ACHN (cell line): Measurements from ENCODE around the gene HSD3B1.

ENCODE experiments used
- DNase-seq: peaks from one replicate; pipeline ENCODE4 v3.0.0-alpha.2; 2015
- in situ Hi-C: cut with HindIII; loops from 2 replicates; pipeline ENCODE4 v1.10.0; 2017; ENCODE audit warnings: low sequenced_read_pairs, low pct_ligation_motif_present, low pct_unique_long_range_greater_than_20kb

HSD3B1 gene

GRCh38 chr1:119506941-119507340 lies at the start of gene HSD3B1:
Gene HSD3B1 (plus strand): TSS chr1:119507210. CDS start chr1:119507477, 267 bp downstream.
- no peak for DNase-seq
- in situ Hi-C loops = no loop called here

DNA sequence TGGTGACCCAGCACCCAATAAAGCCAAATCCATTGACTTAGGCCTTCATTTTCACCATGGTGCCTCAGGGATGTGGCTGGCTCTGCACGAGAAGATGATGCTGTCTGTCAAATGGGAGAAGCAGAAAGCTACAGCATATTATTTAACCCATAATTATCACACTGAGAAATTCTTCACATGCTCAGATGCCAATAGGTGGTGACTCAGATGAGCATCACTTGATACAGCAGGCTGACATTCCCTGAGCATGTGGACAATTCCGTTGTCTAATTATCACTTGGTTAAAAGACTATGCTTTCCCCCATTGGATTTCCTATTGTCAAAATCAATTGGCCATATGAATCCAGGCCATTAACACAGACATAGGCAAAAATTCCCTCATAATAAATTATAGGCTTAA lies 44.0 kb upstream of the HSD3B1 start:
- in situ Hi-C loops = no loop called here
- DNase-seq = no peak

- no peak for DNase-seq
- in situ Hi-C loops = no loop called here
These were observed 43.4 kb upstream of the HSD3B1 start for GRCh38 chr1:119463569-119463968.

DNA sequence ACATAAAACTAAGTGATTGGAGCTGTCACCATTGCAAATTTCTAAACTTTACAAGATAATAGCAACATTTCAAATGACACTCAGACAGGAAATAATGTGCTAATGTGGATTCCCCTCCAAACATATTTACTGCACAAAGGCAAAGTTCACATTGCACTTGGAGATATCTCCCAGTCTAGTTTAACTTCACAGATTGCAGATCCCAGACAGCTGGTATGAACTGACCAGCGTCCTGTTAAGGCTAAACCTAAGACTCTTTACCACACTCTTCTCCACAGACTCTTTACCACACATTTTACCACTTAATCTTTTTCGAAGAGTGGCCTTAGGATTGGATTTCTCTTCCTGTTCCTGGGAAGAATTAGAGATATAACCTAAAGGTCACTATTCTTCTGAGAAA lies 40.6 kb upstream of the HSD3B1 start:
- DNase-seq = no peak
- in situ Hi-C loops = no loop called here

DNA sequence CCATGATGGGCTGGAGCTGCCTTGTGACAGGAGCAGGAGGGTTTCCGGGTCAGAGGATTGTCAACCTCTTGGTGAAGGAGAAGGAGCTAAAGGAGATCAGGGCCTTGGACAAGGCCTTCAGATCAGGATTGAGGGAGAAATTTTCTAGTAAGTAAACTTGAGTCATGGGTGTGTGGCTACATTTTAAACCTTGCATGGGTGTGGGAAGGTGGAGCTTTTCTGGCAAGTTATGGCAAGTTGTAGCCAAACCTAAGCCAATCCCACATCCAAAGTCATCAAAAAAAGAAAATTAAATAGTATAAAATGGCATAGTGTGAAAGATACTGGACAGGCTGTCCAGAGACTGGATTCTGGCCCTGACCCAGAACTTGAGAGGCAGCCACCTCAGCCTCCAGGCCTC lies 39.8 kb upstream of the HSD3B1 start:
- in situ Hi-C loops = no loop called here

GRCh38 chr1:119467857-119468668 lies 38.9 kb upstream of the HSD3B1 start:
- in situ Hi-C loops = no loop called here
- no peak for DNase-seq

More for the DNA sequence above, 39.8 kb upstream of the HSD3B1 start:
- DNase-seq = no peak

DNA sequence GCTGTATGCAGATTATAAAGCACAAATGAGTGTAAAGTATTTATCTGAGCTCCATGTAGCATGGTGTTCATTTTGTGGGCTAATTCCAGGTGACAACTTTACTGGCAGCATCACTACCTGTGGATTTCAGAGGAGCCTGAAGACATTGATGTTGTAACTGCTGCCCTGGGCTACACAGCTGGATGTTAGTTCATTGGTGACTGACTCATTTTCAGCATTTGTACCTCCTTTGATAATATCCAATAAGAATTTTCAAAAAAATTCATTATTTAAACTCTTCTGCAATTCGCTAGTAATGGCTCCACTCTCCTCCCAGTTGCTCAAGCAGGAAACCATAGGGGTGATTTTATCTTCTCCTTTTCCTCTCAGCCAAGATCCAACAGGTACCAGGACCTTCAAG lies 37.3 kb upstream of the HSD3B1 start:
- no peak for DNase-seq
- in situ Hi-C loops = no loop called here

GRCh38 chr1:119470377-119470776 lies 36.6 kb upstream of the HSD3B1 start:
- in situ Hi-C loops = no loop called here
- DNase-seq = no peak

GRCh38 chr1:119470958-119471357 lies 36.1 kb upstream of the HSD3B1 start:
- DNase-seq = no peak
- in situ Hi-C loops = no loop called here

GRCh38 chr1:119471566-119471965 lies 35.4 kb upstream of the HSD3B1 start:
- in situ Hi-C loops = no loop called here
- no peak for DNase-seq

- in situ Hi-C loops = no loop called here
- DNase-seq = no peak
These were observed 34.8 kb upstream of the HSD3B1 start for GRCh38 chr1:119472080-119472818.

DNA sequence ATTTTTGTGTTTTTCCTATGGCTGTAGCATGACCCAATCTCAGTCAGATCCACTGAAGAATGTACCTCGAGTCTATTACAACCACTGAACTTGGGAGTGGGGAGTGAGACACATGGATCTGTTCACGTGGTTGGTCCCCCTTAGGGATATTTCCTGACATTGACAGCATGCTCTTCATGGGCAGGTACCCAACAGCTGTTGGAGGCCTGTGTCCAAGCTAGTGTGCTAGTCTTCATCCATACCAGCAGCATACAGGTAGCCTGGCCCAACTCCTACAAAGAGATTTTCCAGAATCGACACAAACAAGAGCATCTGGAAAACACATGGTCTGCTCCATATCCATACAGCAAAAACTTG lies 34.2 kb upstream of the HSD3B1 start:
- DNase-seq = no peak
- in situ Hi-C loops = no loop called here

GRCh38 chr1:119475866-119476439 lies 31.1 kb upstream of the HSD3B1 start:
- in situ Hi-C loops = no loop called here
- DNase-seq = peak; percentile 2

DNA sequence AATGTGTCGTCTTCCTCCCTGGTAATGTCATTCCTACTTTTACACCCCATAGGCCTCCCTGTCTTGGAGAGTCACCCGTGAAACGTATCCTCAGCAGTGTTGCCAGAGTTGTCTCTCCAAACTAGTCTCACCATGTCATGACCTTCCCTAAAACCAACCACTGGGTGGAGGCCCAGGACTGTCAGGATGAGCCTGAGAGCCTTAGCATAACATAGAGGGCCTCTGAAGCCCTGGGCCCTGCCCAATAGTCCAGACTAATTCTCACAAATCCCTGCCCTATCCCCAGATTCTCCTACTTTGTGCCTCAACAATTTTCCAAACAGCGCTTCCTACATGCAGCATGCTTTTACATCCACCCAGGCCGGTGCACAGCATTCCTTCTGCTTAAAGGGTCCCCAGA lies 29.3 kb upstream of the HSD3B1 start:
- no peak for DNase-seq
- in situ Hi-C loops = no loop called here

DNA sequence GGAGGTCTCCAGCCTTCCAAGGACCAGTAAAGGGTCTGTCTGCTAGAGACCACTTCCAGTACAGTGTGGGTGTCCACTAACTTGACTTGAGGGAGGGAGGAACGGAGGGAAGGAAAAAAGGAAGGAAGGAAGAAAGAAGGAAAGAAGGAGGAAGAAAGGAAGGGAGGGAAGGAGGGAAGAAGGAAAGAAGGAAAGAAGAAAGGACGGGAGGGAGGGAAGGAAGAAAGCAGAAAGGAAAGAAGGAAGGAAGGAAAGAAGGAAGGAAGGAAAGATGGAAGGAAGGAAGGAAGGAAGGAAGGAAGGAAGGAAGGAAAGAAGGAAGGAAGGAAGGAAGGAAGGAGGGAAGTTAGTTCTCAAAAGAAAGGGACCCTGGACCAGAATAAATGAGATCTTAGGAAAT lies 26.8 kb upstream of the HSD3B1 start:
- in situ Hi-C loops = no loop called here
- DNase-seq = no peak

GRCh38 chr1:119481951-119482350 lies 25.1 kb upstream of the HSD3B1 start:
- DNase-seq = no peak
- in situ Hi-C loops = no loop called here

DNA sequence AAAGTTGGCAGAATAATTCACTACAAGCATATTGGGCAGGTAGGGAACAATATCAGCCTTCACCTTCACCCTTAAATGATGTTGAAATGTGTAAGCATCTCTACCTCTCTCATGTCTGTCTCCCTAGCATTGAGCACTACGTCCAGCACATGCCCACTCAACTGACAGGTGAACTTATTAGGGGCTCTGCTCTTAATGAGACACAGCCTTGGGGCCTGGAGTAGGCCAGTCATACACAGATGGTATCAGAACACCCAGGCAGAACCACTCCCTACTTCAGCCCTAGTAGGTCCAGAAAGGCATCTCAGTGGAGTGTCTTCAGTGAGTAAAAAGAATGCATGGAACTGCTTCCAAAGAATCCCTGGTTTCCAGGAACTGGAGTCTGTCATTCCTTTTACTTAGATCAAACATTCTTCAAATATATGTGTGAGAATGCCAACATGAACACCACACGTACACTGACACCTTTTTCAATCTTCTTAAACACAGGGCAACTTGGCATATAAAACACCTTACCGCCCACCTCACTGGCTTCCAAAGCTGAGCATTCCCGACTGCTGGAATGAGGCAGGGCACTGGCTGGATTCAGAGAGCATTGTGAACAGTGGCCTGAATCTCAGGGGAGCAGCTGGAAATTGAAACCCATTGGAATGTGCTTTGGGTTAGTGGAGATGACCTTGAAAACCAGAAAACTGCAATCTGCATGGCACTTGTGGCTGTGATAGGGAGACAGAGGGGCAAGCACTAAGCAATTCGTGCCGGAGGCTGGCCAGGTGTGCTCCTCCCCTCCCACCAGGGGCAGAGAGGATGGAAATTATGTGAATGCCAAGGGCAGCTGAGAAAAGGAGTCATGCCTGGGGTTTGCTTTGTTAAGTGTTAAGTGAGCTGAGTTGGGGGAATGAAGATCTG lies 24.2 kb upstream of the HSD3B1 start:
- in situ Hi-C loops = no loop called here
- no peak for DNase-seq

- in situ Hi-C loops = no loop called here
- no peak for DNase-seq
These were observed 23.4 kb upstream of the HSD3B1 start for GRCh38 chr1:119483441-119484200.
